Mesodermal cell (in vitro differentiated cells): ENCODE measurements around the gene FOSB.

ENCODE experiments used
- H3K27ac ChIP-seq: 2 replicates; pipeline ENCODE4 v1.7.0; 2013; ENCODE audit warnings: mild to moderate bottlenecking, low read depth, low read length, moderate library complexity; ENCODE audit not compliant: severe bottlenecking
- H3K36me3 ChIP-seq: 2 replicates; pipeline ENCODE4 v1.7.1; 2013; ENCODE audit warnings: mild to moderate bottlenecking, low read length, moderate library complexity; ENCODE audit not compliant: control insufficient read depth, insufficient read depth
- H3K4me1 ChIP-seq: one replicate; pipeline ENCODE4 v1.7.1; 2013; ENCODE audit warnings: mild to moderate bottlenecking, low read length; ENCODE audit not compliant: insufficient read depth, control insufficient read depth, poor library complexity, severe bottlenecking
- H3K4me3 ChIP-seq: 2 replicates; pipeline ENCODE4 v1.7.0; 2013; ENCODE audit warnings: low read length, control low read depth, mild to moderate bottlenecking; ENCODE audit not compliant: insufficient read depth, poor library complexity, severe bottlenecking; ENCODE audit errors: extremely low read depth
- H3K9me3 ChIP-seq: 2 replicates; pipeline ENCODE4 v1.7.1; 2013; ENCODE audit warnings: mild to moderate bottlenecking, low read length, moderate library complexity; ENCODE audit not compliant: control insufficient read depth
- WGBS, 2 experiments: methylation state at CpG; one replicate each; pipeline ENCODE4 v1.1.5; 2013; ENCODE audit warnings: missing lambda C conversion rate in 2 of 2; ENCODE audit not compliant: insufficient coverage in 2 of 2; 5-methylcytosine and 5-hydroxymethylcytosine counted together

FOSB gene

GRCh38 chr19:45474606-45475521 lies 7.1 kb downstream of the FOSB start:
- Histone ChIP-seq H3K4me3 (no peak overlapping the region), H3K27ac (no peak overlapping the region), H3K9me3 (no peaks in the 10 kb centered on the region), H3K4me1 (peaks cover 10% of the 10 kb centered on the region), H3K36me3 (no peaks in the 10 kb centered on the region)
- 90 to 91% methylated on average over 20 to 22 of the region's 28 CpGs for WGBS, 2 experiments

- Histone ChIP-seq H3K4me3 (no peak overlapping the region), H3K4me1 (peaks cover 10% of the 10 kb centered on the region), H3K27ac (no peak overlapping the region), H3K9me3 (no peaks in the 10 kb centered on the region), H3K36me3 (no peaks in the 10 kb centered on the region)
- 93 to 100% methylated on average over 2 to 3 of the region's 6 CpGs for WGBS, 2 experiments
Observed at GRCh38 chr19:45475537-45476291, 7.9 kb downstream of the FOSB start.

- WGBS, 2 experiments: 62 to 83% methylated on average over 2 to 3 of the region's 5 CpGs
- Histone ChIP-seq H3K27ac (no peak overlapping the region), H3K4me3 (no peak overlapping the region)
Observed at GRCh38 chr19:45476304-45476703, 8.5 kb downstream of the FOSB start.

GRCh38 chr19:45477186-45477585 lies 9.4 kb downstream of the FOSB start:
- H3K4me3 ChIP-seq: no peak overlapping the region
- 83 to 88% methylated on average over 5 of the region's 5 CpGs for WGBS, 2 experiments

More at GRCh38 chr19:45476304-45476703, 8.5 kb downstream of the FOSB start:
- peaks cover 10% of the 10 kb centered on the region for H3K4me1 ChIP-seq
- H3K9me3 ChIP-seq: no peaks in the 10 kb centered on the region
- no peaks in the 10 kb centered on the region for H3K36me3 ChIP-seq

GRCh38 chr19:45477713-45478453 lies 10.1 kb downstream of the FOSB start:
- H3K9me3 ChIP-seq: no peaks in the 10 kb centered on the region
- H3K36me3 ChIP-seq: no peaks in the 10 kb centered on the region
- 5 to 23% methylated on average over 5 to 10 of the region's 12 CpGs for WGBS, 2 experiments
- peak overlapping the region; percentile 51 for H3K4me3 ChIP-seq
- peak overlapping the region; percentile 100 for H3K27ac ChIP-seq
- peaks cover under 1% of the 10 kb centered on the region for H3K4me1 ChIP-seq

More at GRCh38 chr19:45477186-45477585, 9.4 kb downstream of the FOSB start:
- H3K27ac ChIP-seq: no peak overlapping the region
- H3K9me3 ChIP-seq: no peaks in the 10 kb centered on the region
- peaks cover 8% of the 10 kb centered on the region for H3K4me1 ChIP-seq
- H3K36me3 ChIP-seq: no peaks in the 10 kb centered on the region

- H3K36me3 ChIP-seq: no peaks in the 10 kb centered on the region
- no peaks in the 10 kb centered on the region for H3K9me3 ChIP-seq
- H3K27ac ChIP-seq: peak overlapping the region; percentile 100
- 0 to 1% methylated on average over 34 to 35 of the region's 39 CpGs for WGBS, 2 experiments
- H3K4me3 ChIP-seq: peak overlapping the region; percentile 51
- no peaks in the 10 kb centered on the region for H3K4me1 ChIP-seq
Observed at GRCh38 chr19:45478454-45479238, 10.8 kb downstream of the FOSB start.

GRCh38 chr19:45483033-45483432 lies 15.2 kb downstream of the FOSB start:
- 98% methylated on average over 4 to 5 of the region's 5 CpGs for WGBS, 2 experiments
- Histone ChIP-seq H3K36me3 (peaks cover 5% of the 10 kb centered on the region), H3K4me1 (no peaks in the 10 kb centered on the region), H3K9me3 (no peaks in the 10 kb centered on the region), H3K27ac (no peak overlapping the region), H3K4me3 (no peak overlapping the region)

- Histone ChIP-seq H3K27ac (no peak overlapping the region), H3K36me3 (peaks cover 13% of the 10 kb centered on the region), H3K9me3 (no peaks in the 10 kb centered on the region), H3K4me3 (no peak overlapping the region), H3K4me1 (no peaks in the 10 kb centered on the region)
- 91 to 95% methylated on average over 10 to 11 of the region's 13 CpGs for WGBS, 2 experiments
Observed at GRCh38 chr19:45484273-45484945, 16.6 kb downstream of the FOSB start.

GRCh38 chr19:45485305-45486077 lies 17.7 kb downstream of the FOSB start:
- H3K36me3 ChIP-seq: peaks cover 13% of the 10 kb centered on the region
- no peaks in the 10 kb centered on the region for H3K9me3 ChIP-seq
- no peaks in the 10 kb centered on the region for H3K4me1 ChIP-seq
- H3K4me3 ChIP-seq: peak overlapping the region; percentile 52
- peak overlapping the region; percentile 85 for H3K27ac ChIP-seq
- WGBS, 2 experiments: 1 to 3% methylated on average over 24 to 26 of the region's 35 CpGs
